ENCODE data around the gene ACSL1. TPM values are rescaled to one million over a fixed set of nuclear protein-coding genes. Genes with fewer than 3 reads are reported as not detected.

Gene ACSL1
- total and polyA plus RNA-seq, 2 experiments from 2014 or later: 6.2 to 13.1 TPM

DNA sequence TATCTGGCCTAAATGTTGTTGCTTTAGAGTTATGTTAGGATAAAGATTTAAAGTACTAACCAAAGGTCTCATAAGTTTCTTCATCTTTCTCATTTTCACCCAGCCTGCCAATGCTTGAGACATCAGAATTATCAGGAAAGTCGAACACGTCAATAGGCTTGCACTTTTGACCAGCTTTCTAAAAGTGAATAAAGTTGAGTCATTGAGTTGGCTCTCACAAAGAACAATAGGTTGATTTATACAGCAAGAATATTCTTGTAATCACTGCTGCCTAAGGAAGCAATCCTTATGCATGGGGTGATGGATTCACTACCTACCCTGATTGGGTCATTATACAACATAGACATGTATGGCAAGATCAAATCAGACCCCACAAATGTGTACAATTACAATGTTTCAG is 96.9 kb downstream of the ACSL1 start:
- H3K27ac Mint-ChIP-seq: no peak overlapping the region
- Histone ChIP-seq H3K27ac (ENCODE audit: low read depth) (no peak overlapping the region), H3K9me2 (ENCODE audit: insufficient read depth) (no peaks in the 10 kb centered on the region), H3F3A (replicated peaks; ENCODE audit: low read depth) (peaks cover 2% of the 10 kb centered on the region; the same call in 1 of the 2 replicates), H3K4me2 (no peak overlapping the region), H3K4me3 (no peak overlapping the region), H3K27me3 (ENCODE audit: insufficient read depth) (no peaks in the 10 kb centered on the region), H2AFZ (no peak overlapping the region), H4K20me1 (replicated peaks; ENCODE audit: insufficient read depth) (peaks cover 57% of the 10 kb centered on the region), H3K79me2 (replicated peaks; ENCODE audit: insufficient read depth) (peaks cover 100% of the 10 kb centered on the region), H3K4me1 (ENCODE audit: insufficient read depth) (peaks cover 12% of the 10 kb centered on the region), H3K36me3 (ENCODE audit: insufficient read depth) (peaks cover 48% of the 10 kb centered on the region)
- no peak overlapping the region for H3K4me3 Mint-ChIP-seq
- ATAC-seq (no peak), DNase-seq (ENCODE audit: low spot score) (no peak)
- peaks cover 5% of the 10 kb centered on the region for H3K27me3 Mint-ChIP-seq (ENCODE audit: insufficient read depth, low read depth, poor library complexity)
- peaks cover 80% of the 10 kb centered on the region for H3K36me3 Mint-ChIP-seq (ENCODE audit: low read depth)
- peaks cover 25% of the 10 kb centered on the region for H3K4me1 Mint-ChIP-seq
- TF ChIP-seq JUNB (IDR thresholded peaks at IDR 0.05; ENCODE audit: unreplicated experiment) (no peak), NANOG (IDR thresholded peaks at IDR 0.05; ENCODE audit: borderline replicate concordance) (no peak), STAT1 (IDR thresholded peaks at IDR 0.05; ENCODE audit: unreplicated experiment) (no peak), ZNF114 (CRISPR knock-in tag; IDR thresholded peaks at IDR 0.05) (no peak), CREB1 (CRISPR knock-in tag; IDR thresholded peaks at IDR 0.05; ENCODE audit: low read depth) (no peak), POLR2AphosphoS5 (IDR thresholded peaks at IDR 0.05; ENCODE audit: low read depth) (no peak), EZH2phosphoT487 (IDR thresholded peaks at IDR 0.05; ENCODE audit: unreplicated experiment) (no peak), ZNF331 (CRISPR knock-in tag; IDR thresholded peaks at IDR 0.05; ENCODE audit: low read depth) (no peak), EZH2 (IDR thresholded peaks at IDR 0.05; ENCODE audit: low read depth, unreplicated experiment) (no peak)
- TF ChIP-seq, protein P1, sequence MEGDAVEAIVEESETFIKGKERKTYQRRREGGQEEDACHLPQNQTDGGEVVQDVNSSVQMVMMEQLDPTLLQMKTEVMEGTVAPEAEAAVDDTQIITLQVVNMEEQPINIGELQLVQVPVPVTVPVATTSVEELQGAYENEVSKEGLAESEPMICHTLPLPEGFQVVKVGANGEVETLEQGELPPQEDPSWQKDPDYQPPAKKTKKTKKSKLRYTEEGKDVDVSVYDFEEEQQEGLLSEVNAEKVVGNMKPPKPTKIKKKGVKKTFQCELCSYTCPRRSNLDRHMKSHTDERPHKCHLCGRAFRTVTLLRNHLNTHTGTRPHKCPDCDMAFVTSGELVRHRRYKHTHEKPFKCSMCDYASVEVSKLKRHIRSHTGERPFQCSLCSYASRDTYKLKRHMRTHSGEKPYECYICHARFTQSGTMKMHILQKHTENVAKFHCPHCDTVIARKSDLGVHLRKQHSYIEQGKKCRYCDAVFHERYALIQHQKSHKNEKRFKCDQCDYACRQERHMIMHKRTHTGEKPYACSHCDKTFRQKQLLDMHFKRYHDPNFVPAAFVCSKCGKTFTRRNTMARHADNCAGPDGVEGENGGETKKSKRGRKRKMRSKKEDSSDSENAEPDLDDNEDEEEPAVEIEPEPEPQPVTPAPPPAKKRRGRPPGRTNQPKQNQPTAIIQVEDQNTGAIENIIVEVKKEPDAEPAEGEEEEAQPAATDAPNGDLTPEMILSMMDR (conservative IDR thresholded peaks at IDR 0.05; ENCODE audit: low read depth in 2 of 2): no peak
- TF ChIP-seq, protein P2, sequence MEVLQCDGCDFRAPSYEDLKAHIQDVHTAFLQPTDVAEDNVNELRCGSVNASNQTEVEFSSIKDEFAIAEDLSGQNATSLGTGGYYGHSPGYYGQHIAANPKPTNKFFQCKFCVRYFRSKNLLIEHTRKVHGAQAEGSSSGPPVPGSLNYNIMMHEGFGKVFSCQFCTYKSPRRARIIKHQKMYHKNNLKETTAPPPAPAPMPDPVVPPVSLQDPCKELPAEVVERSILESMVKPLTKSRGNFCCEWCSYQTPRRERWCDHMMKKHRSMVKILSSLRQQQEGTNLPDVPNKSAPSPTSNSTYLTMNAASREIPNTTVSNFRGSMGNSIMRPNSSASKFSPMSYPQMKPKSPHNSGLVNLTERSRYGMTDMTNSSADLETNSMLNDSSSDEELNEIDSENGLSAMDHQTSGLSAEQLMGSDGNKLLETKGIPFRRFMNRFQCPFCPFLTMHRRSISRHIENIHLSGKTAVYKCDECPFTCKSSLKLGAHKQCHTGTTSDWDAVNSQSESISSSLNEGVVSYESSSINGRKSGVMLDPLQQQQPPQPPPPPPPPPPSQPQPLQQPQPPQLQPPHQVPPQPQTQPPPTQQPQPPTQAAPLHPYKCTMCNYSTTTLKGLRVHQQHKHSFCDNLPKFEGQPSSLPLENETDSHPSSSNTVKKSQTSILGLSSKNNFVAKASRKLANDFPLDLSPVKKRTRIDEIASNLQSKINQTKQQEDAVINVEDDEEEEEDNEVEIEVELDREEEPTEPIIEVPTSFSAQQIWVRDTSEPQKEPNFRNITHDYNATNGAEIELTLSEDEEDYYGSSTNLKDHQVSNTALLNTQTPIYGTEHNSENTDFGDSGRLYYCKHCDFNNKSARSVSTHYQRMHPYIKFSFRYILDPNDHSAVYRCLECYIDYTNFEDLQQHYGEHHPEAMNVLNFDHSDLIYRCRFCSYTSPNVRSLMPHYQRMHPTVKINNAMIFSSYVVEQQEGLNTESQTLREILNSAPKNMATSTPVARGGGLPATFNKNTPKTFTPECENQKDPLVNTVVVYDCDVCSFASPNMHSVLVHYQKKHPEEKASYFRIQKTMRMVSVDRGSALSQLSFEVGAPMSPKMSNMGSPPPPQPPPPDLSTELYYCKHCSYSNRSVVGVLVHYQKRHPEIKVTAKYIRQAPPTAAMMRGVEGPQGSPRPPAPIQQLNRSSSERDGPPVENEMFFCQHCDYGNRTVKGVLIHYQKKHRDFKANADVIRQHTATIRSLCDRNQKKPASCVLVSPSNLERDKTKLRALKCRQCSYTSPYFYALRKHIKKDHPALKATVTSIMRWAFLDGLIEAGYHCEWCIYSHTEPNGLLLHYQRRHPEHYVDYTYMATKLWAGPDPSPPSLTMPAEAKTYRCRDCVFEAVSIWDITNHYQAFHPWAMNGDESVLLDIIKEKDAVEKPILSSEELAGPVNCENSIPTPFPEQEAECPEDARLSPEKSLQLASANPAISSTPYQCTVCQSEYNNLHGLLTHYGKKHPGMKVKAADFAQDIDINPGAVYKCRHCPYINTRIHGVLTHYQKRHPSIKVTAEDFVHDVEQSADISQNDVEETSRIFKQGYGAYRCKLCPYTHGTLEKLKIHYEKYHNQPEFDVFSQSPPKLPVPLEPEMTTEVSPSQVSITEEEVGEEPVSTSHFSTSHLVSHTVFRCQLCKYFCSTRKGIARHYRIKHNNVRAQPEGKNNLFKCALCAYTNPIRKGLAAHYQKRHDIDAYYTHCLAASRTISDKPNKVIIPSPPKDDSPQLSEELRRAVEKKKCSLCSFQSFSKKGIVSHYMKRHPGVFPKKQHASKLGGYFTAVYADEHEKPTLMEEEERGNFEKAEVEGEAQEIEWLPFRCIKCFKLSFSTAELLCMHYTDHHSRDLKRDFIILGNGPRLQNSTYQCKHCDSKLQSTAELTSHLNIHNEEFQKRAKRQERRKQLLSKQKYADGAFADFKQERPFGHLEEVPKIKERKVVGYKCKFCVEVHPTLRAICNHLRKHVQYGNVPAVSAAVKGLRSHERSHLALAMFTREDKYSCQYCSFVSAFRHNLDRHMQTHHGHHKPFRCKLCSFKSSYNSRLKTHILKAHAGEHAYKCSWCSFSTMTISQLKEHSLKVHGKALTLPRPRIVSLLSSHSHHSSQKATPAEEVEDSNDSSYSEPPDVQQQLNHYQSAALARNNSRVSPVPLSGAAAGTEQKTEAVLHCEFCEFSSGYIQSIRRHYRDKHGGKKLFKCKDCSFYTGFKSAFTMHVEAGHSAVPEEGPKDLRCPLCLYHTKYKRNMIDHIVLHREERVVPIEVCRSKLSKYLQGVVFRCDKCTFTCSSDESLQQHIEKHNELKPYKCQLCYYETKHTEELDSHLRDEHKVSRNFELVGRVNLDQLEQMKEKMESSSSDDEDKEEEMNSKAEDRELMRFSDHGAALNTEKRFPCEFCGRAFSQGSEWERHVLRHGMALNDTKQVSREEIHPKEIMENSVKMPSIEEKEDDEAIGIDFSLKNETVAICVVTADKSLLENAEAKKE (CRISPR knock-in tag; IDR thresholded peaks at IDR 0.05): no peak
- TF ChIP-seq, protein P3, sequence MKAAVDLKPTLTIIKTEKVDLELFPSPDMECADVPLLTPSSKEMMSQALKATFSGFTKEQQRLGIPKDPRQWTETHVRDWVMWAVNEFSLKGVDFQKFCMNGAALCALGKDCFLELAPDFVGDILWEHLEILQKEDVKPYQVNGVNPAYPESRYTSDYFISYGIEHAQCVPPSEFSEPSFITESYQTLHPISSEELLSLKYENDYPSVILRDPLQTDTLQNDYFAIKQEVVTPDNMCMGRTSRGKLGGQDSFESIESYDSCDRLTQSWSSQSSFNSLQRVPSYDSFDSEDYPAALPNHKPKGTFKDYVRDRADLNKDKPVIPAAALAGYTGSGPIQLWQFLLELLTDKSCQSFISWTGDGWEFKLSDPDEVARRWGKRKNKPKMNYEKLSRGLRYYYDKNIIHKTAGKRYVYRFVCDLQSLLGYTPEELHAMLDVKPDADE (IDR thresholded peaks at IDR 0.05): no peak
- TF ChIP-seq, protein P4, sequence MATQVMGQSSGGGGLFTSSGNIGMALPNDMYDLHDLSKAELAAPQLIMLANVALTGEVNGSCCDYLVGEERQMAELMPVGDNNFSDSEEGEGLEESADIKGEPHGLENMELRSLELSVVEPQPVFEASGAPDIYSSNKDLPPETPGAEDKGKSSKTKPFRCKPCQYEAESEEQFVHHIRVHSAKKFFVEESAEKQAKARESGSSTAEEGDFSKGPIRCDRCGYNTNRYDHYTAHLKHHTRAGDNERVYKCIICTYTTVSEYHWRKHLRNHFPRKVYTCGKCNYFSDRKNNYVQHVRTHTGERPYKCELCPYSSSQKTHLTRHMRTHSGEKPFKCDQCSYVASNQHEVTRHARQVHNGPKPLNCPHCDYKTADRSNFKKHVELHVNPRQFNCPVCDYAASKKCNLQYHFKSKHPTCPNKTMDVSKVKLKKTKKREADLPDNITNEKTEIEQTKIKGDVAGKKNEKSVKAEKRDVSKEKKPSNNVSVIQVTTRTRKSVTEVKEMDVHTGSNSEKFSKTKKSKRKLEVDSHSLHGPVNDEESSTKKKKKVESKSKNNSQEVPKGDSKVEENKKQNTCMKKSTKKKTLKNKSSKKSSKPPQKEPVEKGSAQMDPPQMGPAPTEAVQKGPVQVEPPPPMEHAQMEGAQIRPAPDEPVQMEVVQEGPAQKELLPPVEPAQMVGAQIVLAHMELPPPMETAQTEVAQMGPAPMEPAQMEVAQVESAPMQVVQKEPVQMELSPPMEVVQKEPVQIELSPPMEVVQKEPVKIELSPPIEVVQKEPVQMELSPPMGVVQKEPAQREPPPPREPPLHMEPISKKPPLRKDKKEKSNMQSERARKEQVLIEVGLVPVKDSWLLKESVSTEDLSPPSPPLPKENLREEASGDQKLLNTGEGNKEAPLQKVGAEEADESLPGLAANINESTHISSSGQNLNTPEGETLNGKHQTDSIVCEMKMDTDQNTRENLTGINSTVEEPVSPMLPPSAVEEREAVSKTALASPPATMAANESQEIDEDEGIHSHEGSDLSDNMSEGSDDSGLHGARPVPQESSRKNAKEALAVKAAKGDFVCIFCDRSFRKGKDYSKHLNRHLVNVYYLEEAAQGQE (IDR thresholded peaks at IDR 0.05; ENCODE audit: unreplicated experiment): no peak
- no peaks in the 10 kb centered on the region for H3K9me3 Mint-ChIP-seq

Measured in GM23338 (cell line).